GM13977 (cell line): Measurements from ENCODE around the gene CYBRD1.

Experiments used
- DNase-seq: peaks from one replicate; pipeline ENCODE4 v3.0.0; 2012; ENCODE audit warnings: low spot score
- in situ Hi-C: fragments of 300-500 bp; cut with MboI; formaldehyde crosslinking; loops from one replicate; pipeline ENCODE4 v1.12.0; 2022; ENCODE audit warnings: low sequenced_read_pairs, low pct_unique_long_range_greater_than_20kb, mixed read lengths, inconsistent platforms; ENCODE audit not compliant: unreplicated experiment
- TF ChIP-seq, protein P1 (sequence below): IDR thresholded peaks from 2 replicates; pipeline ENCODE4 v1.5.1; 2012; ENCODE audit warnings: mild to moderate bottlenecking, control low read depth; ENCODE audit not compliant: insufficient read depth; ENCODE audit errors: extremely low read depth, missing control alignments

CYBRD1 gene

DNA sequence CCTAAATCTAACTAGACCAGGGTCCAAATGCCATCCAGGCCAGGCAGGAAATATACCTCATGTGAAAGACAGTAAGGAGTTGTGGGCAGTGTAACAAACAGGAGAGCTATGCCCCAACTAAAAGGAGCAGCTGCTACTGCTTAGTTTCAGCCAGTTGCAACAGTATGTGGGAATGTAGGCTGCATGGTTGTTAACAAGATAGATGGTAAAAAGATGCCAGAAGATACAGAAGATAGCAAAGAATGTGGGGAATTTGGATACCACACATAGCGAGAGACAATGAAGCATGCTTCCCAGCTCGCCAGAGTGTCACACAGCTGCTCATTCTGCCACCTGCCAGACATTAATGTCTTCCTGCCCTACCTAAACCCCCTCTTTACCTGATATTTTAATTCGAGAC, 39.4 kb upstream of the CYBRD1 start:
- no peak for DNase-seq
- TF ChIP-seq, protein P1, sequence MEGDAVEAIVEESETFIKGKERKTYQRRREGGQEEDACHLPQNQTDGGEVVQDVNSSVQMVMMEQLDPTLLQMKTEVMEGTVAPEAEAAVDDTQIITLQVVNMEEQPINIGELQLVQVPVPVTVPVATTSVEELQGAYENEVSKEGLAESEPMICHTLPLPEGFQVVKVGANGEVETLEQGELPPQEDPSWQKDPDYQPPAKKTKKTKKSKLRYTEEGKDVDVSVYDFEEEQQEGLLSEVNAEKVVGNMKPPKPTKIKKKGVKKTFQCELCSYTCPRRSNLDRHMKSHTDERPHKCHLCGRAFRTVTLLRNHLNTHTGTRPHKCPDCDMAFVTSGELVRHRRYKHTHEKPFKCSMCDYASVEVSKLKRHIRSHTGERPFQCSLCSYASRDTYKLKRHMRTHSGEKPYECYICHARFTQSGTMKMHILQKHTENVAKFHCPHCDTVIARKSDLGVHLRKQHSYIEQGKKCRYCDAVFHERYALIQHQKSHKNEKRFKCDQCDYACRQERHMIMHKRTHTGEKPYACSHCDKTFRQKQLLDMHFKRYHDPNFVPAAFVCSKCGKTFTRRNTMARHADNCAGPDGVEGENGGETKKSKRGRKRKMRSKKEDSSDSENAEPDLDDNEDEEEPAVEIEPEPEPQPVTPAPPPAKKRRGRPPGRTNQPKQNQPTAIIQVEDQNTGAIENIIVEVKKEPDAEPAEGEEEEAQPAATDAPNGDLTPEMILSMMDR, result no peak
- in situ Hi-C loops, result no loop called here

DNA sequence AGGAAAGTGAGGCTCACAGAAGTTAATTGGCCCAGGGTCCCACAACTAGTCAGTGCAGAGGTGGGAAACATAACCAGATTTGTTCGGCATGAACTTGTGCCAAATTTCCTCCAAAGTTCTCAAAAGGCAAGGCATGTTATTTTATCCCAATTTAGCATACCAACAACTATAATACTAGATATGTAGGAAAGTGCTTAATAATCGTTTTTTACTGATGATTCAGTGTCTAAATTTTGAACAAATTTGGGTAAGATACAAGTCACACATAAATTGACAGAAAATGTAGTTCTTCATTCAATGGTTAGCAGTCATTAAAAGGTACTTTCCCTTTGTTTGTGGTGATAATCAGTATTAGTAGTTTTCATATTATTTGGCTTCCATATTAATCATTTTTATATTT, 38.5 kb upstream of the CYBRD1 start:
- DNase-seq, result no peak
- in situ Hi-C loops, result no loop called here
- TF ChIP-seq, protein P1, result no peak

DNA sequence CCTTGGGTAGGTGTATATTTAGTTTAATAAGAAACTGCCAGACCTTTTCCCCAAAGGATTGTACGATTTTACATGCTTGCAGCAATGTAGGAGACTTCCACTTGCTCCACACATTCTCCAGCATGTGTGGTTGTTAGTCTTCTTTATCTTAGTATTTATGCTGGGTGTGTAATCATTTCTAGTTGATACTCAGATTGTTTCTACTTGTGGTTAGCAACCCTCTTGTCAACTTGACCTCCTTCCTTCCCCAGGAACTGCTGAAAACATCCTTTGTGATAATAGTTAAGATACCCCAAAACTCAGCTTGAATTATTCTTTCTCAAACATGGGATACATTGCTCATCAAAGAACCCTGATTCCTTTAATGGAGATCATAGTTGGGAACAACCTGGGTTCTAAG, 37.2 kb upstream of the CYBRD1 start:
- TF ChIP-seq, protein P1, result no peak
- DNase-seq, result no peak
- in situ Hi-C loops, result no loop called here

DNA sequence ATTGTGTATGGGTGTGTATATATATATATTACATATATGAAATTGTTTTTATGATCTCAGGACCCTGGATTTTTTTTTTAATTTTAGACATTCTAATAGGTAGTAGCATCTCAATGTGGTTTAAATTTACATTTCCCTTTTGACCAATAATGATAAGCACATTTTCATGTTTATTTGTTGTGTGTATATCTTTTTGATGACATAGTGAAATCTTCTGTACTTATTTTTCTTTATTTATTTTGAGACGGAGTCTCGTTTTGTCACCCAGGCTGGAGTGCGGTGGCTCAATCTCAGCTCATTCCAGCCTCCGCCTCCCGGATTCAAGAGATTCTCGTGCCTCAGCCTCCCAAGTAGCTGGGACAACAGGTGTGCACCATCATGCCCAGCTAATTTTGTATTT, 35.1 kb upstream of the CYBRD1 start:
- in situ Hi-C loops, result no loop called here
- TF ChIP-seq, protein P1, result no peak
- DNase-seq, result no peak

- DNase-seq, result no peak
- TF ChIP-seq, protein P1, result no peak
- in situ Hi-C loops, result no loop called here
Measured at GRCh38 chr2:171487803-171488259, 34.4 kb upstream of the CYBRD1 start.

GRCh38 chr2:171490577-171490976, 31.7 kb upstream of the CYBRD1 start:
- TF ChIP-seq, protein P1, result no peak
- in situ Hi-C loops, result no loop called here
- no peak for DNase-seq

- DNase-seq, result no peak
- TF ChIP-seq, protein P1, result no peak
- in situ Hi-C loops, result no loop called here
Measured at GRCh38 chr2:171491292-171491691, 31.0 kb upstream of the CYBRD1 start.
